CD1c-positive myeloid dendritic cell (primary cell): ENCODE data around the gene TPM3.
"Not testable (repeated sequence)": the region's sequence is repeated elsewhere in the genome, so short reads cannot be mapped to it uniquely, and the experiment has no call there.

Source experiments
- DNase-seq: peaks from one replicate; pipeline ENCODE4 v3.0.0-alpha.2; 2016; ENCODE audit errors: extremely low spot score

Gene TPM3

GRCh38 chr1:154205778-154206177, 13.9 kb upstream of the TPM3 start:
- DNase-seq = not testable (repeated sequence)

- no peak for DNase-seq
These were observed 7.6 kb upstream of the TPM3 start for GRCh38 chr1:154199563-154199879.

GRCh38 chr1:154198756-154199562, 7.1 kb upstream of the TPM3 start:
- DNase-seq = peak; percentile 70

- no peak for DNase-seq
These were observed 1.9 kb upstream of the TPM3 start for GRCh38 chr1:154193821-154194220.

GRCh38 chr1:154192476-154192875, 576 bp upstream of the TPM3 start:
- no peak for DNase-seq

GRCh38 chr1:154190550-154190949, 1.4 kb downstream of the TPM3 start:
- no peak for DNase-seq

- no peak for DNase-seq
These were observed 4.9 kb downstream of the TPM3 start for GRCh38 chr1:154186852-154187501.

- DNase-seq = peak; percentile 69
These were observed 5.7 kb downstream of the TPM3 start for GRCh38 chr1:154186177-154186576.

GRCh38 chr1:154183046-154183915, 8.6 kb downstream of the TPM3 start:
- DNase-seq = peak; percentile 97

- DNase-seq = peak; percentile 96
These were observed 9.4 kb downstream of the TPM3 start for GRCh38 chr1:154182344-154183045.

- no peak for DNase-seq
These were observed 10.0 kb downstream of the TPM3 start for GRCh38 chr1:154181944-154182343.

- DNase-seq = peak; percentile 85
These were observed 11.8 kb downstream of the TPM3 start for GRCh38 chr1:154179946-154180687.

GRCh38 chr1:154178911-154179811, 12.7 kb downstream of the TPM3 start:
- no peak for DNase-seq

GRCh38 chr1:154178013-154178412, 13.9 kb downstream of the TPM3 start:
- DNase-seq = peak; percentile 64

- DNase-seq = peak; percentile 41
These were observed 15.6 kb downstream of the TPM3 start for GRCh38 chr1:154176337-154176736.

- no peak for DNase-seq
These were observed 17.2 kb downstream of the TPM3 start for GRCh38 chr1:154174654-154175053.

- no peak for DNase-seq
These were observed 20.0 kb downstream of the TPM3 start for GRCh38 chr1:154171880-154172279.

- no peak for DNase-seq
These were observed 20.7 kb downstream of the TPM3 start for GRCh38 chr1:154171223-154171583.

- peak; percentile 52 for DNase-seq
These were observed 21.2 kb downstream of the TPM3 start for GRCh38 chr1:154170547-154171222.

- no peak for DNase-seq
These were observed 24.4 kb downstream of the TPM3 start for GRCh38 chr1:154167461-154167860.
